ENCODE data around the gene FAM118A. TPM values are rescaled to one million over a fixed set of nuclear protein-coding genes. Genes with fewer than 3 reads are reported as not detected.

FAM118A gene
- total RNA-seq, 4 donors from 2014 or later, result 17.3 to 60.1 (median 37.9) TPM

DNA sequence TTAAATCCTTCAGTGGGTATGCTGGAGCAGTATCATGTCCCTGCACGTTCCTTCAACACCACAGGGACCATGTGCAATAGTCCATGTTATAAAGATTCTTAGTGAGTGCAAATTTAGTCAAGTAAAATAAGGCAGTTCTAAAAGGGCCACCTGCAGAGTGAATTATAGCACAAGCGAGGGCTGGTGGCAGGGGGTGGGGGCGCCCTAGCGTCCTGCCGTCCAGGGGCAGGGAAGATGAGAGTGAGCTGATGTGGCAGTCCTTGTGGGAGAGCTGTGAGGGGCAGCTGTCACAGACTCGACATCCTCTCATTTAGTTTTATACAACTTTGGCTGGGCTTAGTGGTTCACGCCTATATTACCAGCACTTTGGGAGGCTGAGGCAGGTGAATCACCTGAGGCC, 29.1 kb downstream of the FAM118A start:
- TF ChIP-seq, protein P1, sequence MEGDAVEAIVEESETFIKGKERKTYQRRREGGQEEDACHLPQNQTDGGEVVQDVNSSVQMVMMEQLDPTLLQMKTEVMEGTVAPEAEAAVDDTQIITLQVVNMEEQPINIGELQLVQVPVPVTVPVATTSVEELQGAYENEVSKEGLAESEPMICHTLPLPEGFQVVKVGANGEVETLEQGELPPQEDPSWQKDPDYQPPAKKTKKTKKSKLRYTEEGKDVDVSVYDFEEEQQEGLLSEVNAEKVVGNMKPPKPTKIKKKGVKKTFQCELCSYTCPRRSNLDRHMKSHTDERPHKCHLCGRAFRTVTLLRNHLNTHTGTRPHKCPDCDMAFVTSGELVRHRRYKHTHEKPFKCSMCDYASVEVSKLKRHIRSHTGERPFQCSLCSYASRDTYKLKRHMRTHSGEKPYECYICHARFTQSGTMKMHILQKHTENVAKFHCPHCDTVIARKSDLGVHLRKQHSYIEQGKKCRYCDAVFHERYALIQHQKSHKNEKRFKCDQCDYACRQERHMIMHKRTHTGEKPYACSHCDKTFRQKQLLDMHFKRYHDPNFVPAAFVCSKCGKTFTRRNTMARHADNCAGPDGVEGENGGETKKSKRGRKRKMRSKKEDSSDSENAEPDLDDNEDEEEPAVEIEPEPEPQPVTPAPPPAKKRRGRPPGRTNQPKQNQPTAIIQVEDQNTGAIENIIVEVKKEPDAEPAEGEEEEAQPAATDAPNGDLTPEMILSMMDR (IDR thresholded peaks at IDR 0.05; ENCODE audit: low read depth), result no peak

DNA sequence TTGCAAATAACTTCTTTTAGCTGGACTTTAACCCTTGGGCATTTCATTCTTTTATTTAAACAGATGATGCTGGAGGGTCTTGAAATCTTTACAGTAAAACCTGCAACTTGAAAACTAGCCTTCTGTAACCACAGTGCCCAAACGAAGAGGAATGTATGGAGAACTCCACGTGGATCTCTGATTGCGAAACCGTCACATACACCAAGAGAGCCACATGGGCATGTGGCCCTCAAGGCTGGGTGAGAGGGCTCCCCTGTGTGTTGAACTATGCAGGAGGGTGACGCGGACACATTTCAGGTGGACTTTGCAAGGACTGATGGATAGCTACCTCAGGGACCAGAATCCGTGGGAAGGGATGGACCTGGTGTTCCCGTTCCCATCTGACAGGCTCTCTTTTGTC, 30.6 kb downstream of the FAM118A start:
- TF ChIP-seq, protein P1 (IDR thresholded peaks at IDR 0.05; ENCODE audit: low read depth), result no peak

GRCh38 chr22:45341498-45341897, 31.8 kb downstream of the FAM118A start:
- TF ChIP-seq, protein P1 (IDR thresholded peaks at IDR 0.05; ENCODE audit: low read depth), result no peak

DNA sequence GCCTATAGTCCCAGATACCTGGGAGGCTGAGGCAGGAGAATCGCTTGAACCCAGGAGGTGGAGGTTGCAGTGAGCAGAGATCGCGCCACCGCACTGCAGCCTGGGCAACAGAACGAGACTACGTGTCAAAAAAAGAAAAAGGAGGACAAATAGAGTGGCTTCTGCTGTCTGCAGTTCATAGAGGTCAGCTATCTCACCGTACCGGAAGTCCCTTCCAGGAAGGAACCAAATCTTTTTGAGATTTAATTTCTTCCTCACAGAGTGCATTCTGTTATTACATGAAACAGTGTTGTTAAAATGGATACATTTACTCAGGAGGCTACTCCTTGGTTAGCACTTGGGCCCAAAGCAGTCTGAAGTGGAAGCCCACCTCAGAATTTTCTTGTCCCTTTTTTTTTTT, 33.4 kb downstream of the FAM118A start:
- TF ChIP-seq, protein P1 (IDR thresholded peaks at IDR 0.05; ENCODE audit: low read depth), result no peak

DNA sequence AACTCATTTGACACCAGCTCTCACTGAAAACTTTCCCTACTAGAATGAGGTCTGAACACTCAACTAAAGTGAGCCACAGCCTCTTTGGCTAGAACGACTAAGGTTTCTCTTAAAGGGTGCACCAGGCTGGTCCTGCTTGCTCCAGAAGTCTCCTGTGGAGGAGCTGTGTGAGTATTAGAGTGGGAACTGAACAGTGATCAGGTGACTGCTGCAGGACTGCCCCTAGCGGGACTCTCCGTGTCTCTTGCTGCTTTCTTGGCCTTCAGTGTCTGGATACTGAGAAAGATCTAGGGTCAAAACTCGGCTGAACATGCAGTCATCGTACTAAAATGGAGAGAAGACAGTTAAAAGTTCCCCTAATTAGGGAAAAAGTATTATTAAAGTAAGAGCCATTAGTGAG, 34.6 kb downstream of the FAM118A start:
- TF ChIP-seq, protein P1 (IDR thresholded peaks at IDR 0.05; ENCODE audit: low read depth), result no peak

DNA sequence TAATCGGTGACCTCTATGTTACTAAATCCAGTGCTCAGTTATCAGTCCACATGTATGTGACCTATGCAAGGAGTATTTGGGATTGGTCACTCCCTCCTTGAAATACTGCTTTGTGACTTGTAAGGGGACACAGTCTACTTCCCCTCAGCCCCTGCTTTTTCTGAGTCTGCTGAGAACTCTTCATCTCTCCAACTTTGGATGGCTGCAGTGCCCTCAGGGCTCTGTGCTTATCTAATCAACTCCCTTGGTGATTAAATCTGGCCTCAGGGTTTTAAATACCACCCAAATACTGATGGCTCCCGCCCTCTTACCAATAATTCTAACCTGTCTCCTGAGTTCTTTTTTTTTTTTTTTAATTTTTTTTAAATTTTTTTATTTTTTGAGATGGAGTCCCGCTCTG, 40.2 kb downstream of the FAM118A start:
- TF ChIP-seq, protein P1 (IDR thresholded peaks at IDR 0.05; ENCODE audit: low read depth), result no peak

DNA sequence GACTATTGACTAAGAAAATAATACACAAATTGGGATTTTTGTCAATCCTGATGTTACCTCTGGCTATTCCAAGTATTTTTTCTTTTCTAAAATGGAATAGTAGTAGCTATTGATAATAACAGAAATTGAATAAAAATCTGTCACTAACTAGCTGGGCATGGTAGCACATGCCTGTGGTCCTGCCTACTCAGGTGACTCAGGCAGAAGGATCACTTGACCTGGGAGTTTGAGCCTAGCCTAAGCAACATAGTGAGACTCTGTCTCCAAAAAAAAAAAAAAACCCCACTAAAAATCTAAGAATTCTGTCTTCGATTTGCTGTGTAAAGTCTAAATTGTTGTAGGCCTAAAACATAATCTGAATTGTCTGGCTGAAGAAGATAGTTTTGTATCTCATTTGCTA, 42.2 kb downstream of the FAM118A start:
- TF ChIP-seq, protein P1 (IDR thresholded peaks at IDR 0.05; ENCODE audit: low read depth), result no peak
